Right ventricle myocardium inferior (tissue), 1 donor: ENCODE results near the gene DBN1. TPM values are rescaled to one million over a fixed set of nuclear protein-coding genes. Genes with fewer than 3 reads are reported as not detected.
A peak's percentile ranks its signal among the peaks of the same experiment; 100 is the strongest.

Source experiments
- ATAC-seq: fragments of 200-7000 bp; cut with Tn5 transposase; one replicate; pipeline ENCODE4 v1.9.1; 2020; ENCODE audit warnings: mild to moderate bottlenecking, moderate library complexity
- DNase-seq: peaks from one replicate; pipeline ENCODE4 v3.0.0; 2021; ENCODE audit errors: missing footprints
- intact Hi-C: fragments of 100-400 bp; cut with DNase I; formaldehyde crosslinking; loops from one replicate; pipeline ENCODE4 v1.11.0; 2022
- total RNA-seq: library from RNA; stranded (reverse); fragmentation: NEBNext Ultra II Directional; extraction: Animal tissue kit (Norgen Biotek cat#: 25700); gene quantifications from one replicate; pipeline ENCODE4 v1.2.1, GENCODE V29; 2021
- donor health status: DM: no; HTN: yes; CAD: no; lungs with severe emphysema.

DBN1 gene
- total RNA-seq, 1 donor from 2014 or later: 32.2 TPM

DNA sequence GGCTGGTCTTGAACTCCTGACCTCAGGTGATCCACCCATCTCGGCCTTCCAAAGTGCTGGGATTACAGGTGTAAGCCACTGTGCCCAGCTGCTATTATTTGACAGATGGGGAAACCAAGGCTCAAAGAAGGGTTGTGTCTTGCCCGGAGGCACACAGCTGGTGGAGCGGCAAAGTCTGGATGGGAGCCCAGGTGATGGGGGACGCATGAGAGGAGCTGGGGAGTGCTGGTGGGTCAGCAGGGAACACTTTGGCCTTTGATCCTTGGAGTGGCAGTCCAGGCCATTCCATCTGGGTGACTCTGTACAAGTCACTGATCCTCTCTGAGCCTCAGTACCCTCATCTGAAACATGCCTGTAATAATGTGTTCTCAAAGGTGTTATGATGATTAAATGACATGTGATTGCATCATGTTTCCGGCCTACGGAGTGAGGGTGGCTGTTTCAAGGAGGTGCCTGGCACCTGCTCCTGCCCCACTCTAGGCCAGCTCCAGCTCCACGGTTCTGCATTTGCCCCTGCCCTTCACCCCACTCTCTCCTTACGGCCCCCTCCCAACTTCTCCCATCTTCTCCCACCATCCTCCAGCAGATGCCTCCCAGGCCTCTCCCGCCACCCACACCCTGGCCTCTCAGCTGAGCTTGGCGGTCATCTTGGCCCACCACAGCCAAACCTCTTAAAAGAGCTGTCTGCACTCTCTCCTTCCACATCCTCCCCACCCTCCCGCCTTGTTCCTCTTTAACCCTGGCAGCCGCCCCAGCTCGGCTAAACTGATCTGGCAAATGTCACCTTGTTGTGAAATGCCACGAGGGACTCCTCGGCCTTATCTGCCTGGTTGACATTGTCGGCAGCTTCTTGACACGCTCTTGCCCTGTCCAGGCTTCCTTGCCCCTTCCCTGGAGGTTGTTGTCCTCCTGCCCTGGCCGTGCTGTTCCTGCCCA is 5.5 kb upstream of the DBN1 start:
- ATAC-seq: peak; percentile 93
- intact Hi-C loops: loop anchor here (1.0 kb wide), 1 partner anchor 17 kb away; no protein-coding TSS in a partner anchor
- DNase-seq: peak; percentile 93

DNA sequence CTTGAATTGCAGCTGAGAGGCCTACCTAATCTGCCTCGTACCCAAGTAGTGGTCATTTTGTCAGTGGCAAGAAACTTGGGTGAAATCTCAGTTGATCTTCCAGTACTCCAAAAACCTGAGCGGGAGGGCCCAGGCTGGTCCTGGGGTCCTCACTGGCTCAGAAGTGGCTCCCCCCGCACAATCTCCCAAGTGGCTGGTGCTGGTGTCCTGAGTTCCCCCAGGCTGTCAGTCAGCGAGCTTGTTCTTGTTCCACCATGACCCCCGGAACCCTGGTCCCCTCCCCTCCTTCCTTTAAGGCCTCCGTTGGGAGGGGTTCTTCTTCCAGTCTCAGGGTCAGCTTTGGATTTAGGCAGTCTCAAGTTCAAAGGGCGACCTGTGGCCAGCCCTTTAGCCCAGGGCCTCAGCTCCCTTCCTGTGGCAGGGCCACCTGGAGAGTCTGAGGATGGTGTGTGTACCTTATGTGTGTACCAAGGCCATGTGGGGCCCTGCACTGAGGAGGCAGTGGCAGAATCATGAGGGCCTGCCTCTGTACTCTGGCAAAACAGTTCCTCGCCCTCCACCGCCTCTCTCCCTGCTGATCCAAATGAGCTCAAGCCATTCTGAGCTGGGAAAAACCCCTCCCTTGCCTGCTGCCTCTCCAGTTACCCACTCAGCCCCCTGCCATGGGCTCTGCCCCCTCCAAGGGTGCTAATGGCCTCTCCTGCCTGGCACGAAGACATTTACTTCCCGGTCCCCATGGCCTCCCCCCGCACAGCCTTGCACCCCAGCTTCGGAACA is 4.5 kb upstream of the DBN1 start:
- DNase-seq (no peak), ATAC-seq (no peak)
- intact Hi-C loops: no loop called here

DNA sequence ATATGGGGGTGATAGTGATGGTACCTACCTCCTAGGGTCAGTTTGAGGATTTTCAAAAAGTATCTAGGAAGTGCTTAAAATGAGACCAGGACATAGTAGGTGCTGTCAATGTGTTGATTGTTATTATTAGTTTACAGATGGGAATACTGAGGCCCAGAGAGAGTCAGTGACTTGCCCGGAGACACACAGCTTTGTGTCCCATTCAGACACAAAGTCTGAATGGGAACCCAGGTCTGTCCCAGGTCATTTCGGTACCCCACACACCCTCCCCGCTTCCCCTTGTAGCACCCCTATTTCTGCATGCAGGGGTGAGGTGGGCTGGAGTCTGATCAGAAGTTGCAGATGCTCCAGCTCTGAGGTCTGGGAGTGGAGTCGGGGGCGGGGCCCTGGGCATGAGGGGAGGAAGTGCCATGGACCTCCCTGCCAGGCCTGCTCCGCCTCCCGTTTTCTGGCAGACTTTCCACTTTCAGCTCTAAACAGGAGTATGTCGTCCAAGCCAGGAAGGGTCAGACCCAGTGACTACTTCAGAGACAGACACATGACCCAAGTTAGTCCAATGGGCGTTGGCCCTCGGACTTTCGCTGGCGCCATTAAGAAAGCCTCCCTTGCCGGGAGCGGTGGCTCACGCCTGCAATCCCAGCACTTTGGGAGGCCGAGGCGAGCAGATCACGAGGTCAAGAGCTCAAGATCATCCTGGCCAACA is 3.2 kb upstream of the DBN1 start:
- ATAC-seq: no peak
- intact Hi-C loops: no loop called here
- DNase-seq: no peak

GRCh38 chr5:177475563-177476427 is 2.4 kb upstream of the DBN1 start:
- DNase-seq: no peak
- intact Hi-C loops: no loop called here
- ATAC-seq: no peak

- intact Hi-C loops: no loop called here
- no peak for DNase-seq
- no peak for ATAC-seq
These were observed 1.6 kb upstream of the DBN1 start for GRCh38 chr5:177474846-177475562.

GRCh38 chr5:177474002-177474476 is 605 bp upstream of the DBN1 start:
- DNase-seq (no peak), ATAC-seq (no peak)
- intact Hi-C loops: no loop called here

DNA sequence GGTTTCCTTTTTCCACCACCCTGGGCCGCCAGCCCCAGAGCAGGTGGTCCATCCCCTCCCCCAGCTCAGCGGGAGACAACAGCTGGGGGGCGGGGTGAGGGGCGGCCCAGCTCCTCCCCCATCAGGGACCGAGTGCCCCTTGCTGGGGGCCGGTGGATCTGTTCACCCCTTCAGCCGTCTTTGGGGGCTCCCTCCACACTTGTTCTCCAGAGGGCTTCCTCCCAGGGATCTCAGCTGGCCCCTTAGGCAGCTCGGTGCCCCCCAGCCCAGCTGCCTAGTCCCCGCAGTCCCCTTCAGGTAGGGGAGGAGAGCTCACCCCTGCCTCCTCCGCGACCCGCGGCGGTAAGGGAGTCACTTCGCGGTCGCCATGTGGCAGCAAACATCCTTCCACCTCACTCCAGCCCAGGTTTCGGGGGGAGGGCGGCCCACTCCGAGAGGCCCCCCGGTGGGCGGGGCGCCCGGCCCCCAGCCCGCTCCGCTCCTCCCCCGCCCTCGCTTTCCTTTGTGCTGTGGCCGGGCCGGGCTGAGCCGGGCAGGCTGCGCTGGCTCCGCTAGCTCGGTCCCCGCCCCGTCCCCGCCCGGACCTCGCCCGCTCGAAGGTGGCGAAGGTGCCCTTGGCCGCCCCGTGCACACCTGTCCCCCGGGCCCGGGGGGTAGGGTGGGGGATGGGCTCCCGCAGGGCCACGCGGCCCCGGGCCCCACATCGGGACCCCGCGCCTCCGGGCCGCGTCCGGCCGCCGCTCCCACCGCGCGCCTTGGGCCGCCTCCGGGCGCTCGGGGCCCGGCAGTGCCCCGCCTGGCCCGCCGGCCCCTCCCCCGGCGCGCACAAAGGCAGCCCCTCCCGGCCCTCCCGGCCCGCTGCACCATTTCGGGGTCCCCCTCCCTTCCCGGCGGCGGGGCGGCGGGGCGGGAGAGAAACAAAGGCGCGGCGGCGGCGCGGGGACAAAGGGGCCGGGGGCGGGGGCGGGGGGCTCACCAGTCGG is 683 bp downstream of the DBN1 start:
- ATAC-seq (no peak), DNase-seq (no peak)
- intact Hi-C loops: no loop called here

DNA sequence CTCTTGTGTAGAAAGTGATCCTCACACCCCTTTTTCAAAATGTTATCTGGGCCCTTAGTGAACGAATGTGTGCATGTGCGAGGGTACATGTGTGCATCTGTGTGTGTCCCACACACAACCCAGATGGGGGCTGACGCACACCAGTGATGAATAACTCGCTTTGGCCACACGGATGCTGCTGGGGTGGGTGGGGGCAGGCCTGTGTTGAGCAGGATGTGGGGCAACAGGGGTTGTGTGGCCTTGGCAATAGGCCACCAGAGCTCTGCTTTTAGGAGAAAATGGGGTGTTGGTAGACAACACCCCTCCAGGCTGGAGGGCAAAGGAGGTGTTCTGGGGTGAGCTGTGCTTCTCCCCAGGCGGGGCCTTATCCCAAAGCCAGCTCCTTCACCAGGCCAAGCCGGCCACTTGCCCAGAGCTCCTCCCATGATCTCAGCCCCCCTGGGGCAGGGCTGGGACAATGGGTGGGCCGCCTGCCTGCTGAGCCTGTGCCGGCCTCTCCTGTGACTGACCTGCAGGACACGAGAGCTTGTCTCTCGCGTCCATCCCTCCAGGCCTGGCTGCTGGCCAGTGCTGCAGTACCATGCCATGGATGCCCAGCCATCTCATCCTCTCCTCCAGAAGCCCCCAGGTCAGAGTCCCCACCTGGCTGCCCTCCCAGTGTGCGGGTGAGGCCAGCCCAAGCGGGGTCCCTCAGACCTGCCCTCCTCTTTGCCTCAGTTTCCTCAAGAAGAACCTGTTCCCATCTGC is 1.7 kb downstream of the DBN1 start:
- DNase-seq (peak; percentile 84), ATAC-seq (peak; percentile 62)
- intact Hi-C loops: loop anchor here (2.0 kb wide), 1 partner anchor 15 kb away; no protein-coding TSS in a partner anchor

GRCh38 chr5:177470759-177471536 is 2.5 kb downstream of the DBN1 start:
- no peak for DNase-seq
- ATAC-seq: no peak
- intact Hi-C loops: loop anchor here (2.0 kb wide), 1 partner anchor 14 kb away; no protein-coding TSS in a partner anchor

DNA sequence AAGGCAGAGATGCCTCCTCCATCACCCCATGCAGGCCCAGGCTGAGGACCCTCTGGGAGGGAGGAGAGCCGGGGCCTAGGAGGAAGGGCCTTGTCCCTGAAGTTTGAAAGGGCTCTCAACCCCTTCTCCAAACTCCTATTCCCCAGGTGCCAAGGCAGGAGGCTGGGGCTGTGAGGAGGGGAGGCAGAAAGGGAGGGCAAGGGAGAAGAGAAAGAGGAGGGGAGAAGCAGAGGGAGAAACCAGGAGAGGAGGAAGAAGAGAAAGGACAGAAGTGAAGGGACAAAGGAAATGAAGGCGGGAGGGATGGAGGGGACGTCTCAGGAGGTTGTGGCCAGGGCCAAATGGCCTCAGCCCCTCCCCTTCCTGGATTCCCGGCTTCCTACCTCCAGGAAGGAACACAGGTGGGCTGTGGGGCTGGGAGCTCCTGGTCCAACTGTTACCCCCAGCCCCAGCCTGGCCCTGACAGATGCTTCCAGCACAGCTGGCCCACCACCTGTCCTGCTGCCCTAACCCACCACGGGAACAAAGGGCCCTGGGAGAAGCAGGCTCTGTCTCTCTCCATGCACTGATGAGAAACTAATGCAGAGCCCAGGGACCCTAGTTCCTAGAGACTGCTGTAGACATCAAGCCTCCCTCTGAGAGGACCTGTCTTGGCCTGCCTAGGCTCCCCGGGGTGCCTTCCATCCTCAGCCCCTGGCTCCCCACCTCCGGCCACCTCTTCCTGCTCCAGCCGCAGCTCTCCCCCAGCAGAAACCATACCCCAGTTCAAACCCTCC is 3.5 kb downstream of the DBN1 start:
- ATAC-seq: no peak
- intact Hi-C loops: loop anchor here (2.0 kb wide), 1 partner anchor 13 kb away; no protein-coding TSS in a partner anchor
- DNase-seq: no peak

DNA sequence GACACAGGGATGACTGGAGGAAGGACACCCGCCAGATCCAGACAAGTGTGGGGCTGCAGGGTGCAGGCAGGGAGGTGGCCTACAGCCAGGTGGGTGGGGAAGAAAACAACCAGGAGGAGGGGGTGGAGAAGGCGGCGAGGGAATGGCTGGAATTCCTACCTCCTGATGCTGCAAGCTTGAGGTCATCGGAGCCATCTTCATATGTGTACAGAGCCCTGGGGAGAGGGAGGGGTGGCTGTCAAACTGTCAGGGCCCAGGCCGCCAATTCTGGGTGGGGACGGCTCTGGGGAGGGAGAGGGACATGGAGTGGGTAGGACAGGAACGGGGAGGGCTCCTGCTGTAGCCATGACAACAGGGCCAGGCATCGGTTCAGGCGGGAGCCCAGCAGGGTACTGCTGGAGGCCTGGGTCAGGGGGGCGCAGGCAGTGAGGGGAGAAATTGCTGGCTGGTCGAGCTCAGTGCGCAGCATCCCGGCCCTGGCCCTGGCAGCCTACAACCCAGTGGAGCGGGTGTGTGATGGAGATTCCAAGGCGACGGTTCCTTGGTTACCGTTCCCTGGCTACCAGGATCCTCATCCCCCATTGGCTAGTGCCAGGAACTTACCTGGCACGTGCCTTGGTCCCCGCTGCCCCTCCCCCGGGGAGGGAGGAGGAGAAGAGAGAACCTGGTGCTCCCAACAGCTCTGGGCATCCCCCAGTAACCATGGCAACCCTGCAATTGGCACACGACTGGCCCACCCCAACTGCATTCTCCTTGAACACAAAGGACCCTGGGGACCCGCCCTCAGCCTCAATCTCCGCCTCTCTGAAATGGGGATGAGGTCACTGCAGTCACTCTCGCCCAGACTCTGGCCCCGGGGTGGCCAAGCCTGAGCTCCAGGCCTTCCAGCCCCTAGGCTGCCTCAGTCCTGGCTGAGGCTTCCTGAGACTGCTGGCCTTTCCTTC is 4.5 kb downstream of the DBN1 start:
- no peak for DNase-seq
- intact Hi-C loops: no loop called here
- peak; percentile 69 for ATAC-seq

- no peak for ATAC-seq
- DNase-seq: no peak
- intact Hi-C loops: no loop called here
These were observed 5.1 kb downstream of the DBN1 start for GRCh38 chr5:177468329-177468684.

DNA sequence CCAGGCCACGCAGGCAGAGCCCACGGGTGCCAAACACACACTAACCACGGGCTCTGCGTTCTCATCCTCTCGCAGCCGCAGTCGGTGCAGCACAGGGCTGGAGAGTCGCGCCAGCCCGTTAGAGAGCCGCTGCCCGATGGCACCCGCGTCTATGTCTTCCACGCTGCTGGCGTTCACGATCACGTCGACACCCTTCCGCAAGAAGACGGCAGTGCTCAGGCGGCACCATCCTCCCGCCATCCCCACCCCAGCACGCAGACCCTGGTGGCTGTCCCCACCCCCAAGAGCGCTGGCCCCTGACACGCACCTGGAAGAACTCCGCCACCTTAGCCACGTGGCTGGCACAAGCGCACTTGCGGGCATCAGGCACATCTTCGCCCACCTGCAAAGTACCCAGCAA is 6.0 kb downstream of the DBN1 start:
- intact Hi-C loops: no loop called here
- ATAC-seq (no peak), DNase-seq (no peak)
